Measurements from ENCODE around the gene RNF31. TPM values are rescaled to one million over a fixed set of nuclear protein-coding genes. Genes with fewer than 3 reads are reported as not detected.
A peak's percentile ranks its signal among the peaks of the same experiment; 100 is the strongest.

Gene RNF31
- total RNA-seq, 4 donors from 2014 or later = 33.5 to 112 (median 72.9) TPM

DNA sequence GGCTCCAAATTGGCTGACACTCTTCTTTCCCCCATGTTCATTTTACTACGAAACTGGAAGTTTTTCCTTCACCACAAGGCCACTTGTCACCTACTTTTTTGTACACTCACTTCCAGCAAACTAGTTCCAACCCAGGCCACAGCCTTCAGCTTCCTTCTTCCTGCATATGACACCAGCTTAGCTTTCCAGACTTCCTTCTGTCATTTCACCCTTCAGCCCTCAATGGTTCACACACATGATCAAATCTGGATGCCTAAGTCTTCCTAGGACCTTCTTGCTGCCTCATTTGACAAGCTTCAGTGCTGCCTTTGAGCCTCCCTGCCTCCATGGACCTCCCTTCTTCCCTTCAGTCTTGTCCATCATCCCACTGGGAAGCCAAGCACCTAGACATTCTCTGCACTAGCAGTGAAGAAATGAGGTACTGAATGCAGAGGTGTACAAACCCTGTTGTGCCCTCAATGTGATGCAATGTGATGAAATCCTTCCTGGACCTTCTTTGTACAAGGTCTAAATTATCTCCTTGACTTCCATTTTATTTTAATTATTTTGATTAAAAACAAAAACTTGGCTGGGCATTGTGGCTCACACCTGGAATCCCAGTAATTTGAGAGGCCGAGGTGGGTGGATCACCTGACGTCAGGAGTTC, 20.3 kb downstream of the RNF31 start:
- H3K27ac ChIP-seq = no peak overlapping the region
- H3K36me3 ChIP-seq = peaks cover 5 to 73% (median 34%) of the 10 kb centered on the region in 3 donors
- TF ChIP-seq POLR2A (IDR thresholded peaks at IDR 0.05) (no peak), EP300 (IDR thresholded peaks at IDR 0.05) (no peak)
- no peak for DNase-seq (ENCODE audit: low spot score in 2 of 2)
- no peak overlapping the region for H3K4me3 ChIP-seq
- no peaks in the 10 kb centered on the region for H3K9me3 ChIP-seq
- H3K27me3 ChIP-seq = no peaks in the 10 kb centered on the region
- peaks cover 0 to 40% (median 12%) of the 10 kb centered on the region in 4 donors for H3K4me1 ChIP-seq
- 83 to 86% methylated on average over 3 of the region's 3 CpGs for WGBS, 2 donors

DNA sequence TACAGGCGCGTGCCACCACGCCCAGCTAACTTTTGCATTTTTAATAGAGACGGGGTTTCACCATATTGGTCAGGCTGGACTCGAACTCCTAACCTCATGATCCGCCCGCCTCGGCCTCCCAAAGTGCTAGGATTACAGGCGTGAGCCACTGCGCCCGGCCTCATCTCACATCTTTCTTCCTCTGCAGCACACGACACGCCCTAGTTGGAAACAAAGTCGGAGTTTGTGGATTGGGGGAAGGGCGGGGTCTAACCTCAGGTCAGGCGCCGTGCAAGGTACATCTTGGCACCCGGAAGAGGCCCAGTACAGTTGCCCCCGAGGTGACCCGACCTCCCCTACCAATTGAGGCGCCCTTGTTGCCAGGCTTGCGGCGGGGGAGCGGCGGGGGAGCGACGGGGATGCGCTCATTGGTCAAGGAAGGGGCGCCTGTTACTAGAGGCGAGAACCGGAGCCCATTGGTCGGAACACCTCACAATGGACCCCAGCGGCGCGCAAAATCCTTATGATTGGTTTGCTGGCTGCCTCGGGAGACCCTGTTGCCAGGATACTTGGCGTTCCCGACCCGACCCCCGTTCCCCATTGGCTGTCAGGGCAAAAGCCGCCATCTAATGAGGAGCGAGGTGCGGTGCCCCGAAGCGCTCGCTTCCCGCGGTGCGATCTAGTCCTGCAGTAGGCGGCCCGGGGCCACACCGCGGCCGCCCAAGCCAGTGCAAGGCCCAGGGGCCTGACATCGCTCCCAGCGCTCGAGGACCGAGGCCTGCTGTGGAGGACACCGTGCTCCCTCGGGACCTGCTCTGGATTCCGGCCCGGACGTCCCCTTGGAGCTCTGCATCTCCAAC, 24.3 kb downstream of the RNF31 start, which contains the start of gene REC8:
TSS of gene REC8 (plus strand) at position 659 of the 839 bp plus-strand sequence. CDS start 473 bp downstream, outside the sequence.
- Histone ChIP-seq H3K36me3 (peaks cover 0 to 69% (median 0%) of the 10 kb centered on the region in 3 donors), H3K4me3 (peak within 1 kb of the TSS; percentile 38 to 48 (median 46)), H3K27ac (peak within 1 kb of the TSS; percentile 49 to 77 (median 64)), H3K27me3 (no peaks in the 10 kb centered on the region), H3K4me1 (peaks cover 0 to 14% (median 2%) of the 10 kb centered on the region in 4 donors), H3K9me3 (no peaks in the 10 kb centered on the region)
- peak; percentile 61 to 63 for DNase-seq (ENCODE audit: low spot score in 2 of 2)
- TF ChIP-seq EP300 (IDR thresholded peaks at IDR 0.05) (peak in 1 of 2 donors; percentile 17), POLR2A (IDR thresholded peaks at IDR 0.05) (no peak)
- TF ChIP-seq, protein P1, sequence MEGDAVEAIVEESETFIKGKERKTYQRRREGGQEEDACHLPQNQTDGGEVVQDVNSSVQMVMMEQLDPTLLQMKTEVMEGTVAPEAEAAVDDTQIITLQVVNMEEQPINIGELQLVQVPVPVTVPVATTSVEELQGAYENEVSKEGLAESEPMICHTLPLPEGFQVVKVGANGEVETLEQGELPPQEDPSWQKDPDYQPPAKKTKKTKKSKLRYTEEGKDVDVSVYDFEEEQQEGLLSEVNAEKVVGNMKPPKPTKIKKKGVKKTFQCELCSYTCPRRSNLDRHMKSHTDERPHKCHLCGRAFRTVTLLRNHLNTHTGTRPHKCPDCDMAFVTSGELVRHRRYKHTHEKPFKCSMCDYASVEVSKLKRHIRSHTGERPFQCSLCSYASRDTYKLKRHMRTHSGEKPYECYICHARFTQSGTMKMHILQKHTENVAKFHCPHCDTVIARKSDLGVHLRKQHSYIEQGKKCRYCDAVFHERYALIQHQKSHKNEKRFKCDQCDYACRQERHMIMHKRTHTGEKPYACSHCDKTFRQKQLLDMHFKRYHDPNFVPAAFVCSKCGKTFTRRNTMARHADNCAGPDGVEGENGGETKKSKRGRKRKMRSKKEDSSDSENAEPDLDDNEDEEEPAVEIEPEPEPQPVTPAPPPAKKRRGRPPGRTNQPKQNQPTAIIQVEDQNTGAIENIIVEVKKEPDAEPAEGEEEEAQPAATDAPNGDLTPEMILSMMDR (IDR thresholded peaks at IDR 0.05) = peak in 1 of 5 experiments; percentile 12
- WGBS, 2 donors = 8 to 14% methylated on average over 54 to 63 of the region's 63 CpGs

DNA sequence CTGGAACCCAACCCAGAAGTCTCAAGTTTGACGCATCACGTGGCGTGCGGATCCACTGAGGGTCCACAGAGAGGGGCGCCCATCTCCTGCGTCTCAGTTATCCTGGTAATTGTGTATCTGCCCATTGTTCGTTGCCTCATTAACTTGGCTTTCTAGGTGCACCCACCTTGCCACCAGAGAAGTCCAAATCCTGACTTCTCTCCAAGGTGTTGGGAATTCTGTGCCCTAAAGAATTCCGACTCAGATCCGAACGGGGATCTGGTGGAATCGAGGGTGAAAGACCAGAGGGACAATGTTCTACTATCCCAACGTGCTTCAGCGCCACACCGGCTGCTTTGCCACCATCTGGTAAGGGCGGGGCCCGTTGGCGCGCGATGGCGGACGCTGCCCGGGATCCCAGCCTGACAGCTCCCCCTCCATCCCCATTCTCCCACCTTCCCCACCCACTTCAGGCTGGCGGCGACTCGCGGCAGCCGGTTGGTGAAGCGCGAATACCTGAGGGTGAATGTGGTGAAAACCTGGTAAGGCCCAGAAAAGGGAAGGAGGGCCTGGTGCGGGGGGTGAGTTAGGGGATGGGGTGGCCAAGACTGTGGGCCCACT, 25.1 kb downstream of the RNF31 start:
- H3K27ac ChIP-seq = peak overlapping the region; percentile 49 to 77 (median 64)
- H3K9me3 ChIP-seq = no peaks in the 10 kb centered on the region
- peaks cover 0 to 69% (median 0%) of the 10 kb centered on the region in 3 donors for H3K36me3 ChIP-seq
- TF ChIP-seq POLR2A (IDR thresholded peaks at IDR 0.05) (no peak), EP300 (IDR thresholded peaks at IDR 0.05) (no peak)
- TF ChIP-seq, protein P1 (IDR thresholded peaks at IDR 0.05) = no peak
- no peak for DNase-seq (ENCODE audit: low spot score in 2 of 2)
- WGBS, 2 donors = 30 to 40% methylated on average over 30 of the region's 30 CpGs
- no peaks in the 10 kb centered on the region for H3K27me3 ChIP-seq
- peaks cover 0 to 14% (median 2%) of the 10 kb centered on the region in 4 donors for H3K4me1 ChIP-seq
- H3K4me3 ChIP-seq = peak overlapping the region; percentile 38 to 48 (median 46)

DNA sequence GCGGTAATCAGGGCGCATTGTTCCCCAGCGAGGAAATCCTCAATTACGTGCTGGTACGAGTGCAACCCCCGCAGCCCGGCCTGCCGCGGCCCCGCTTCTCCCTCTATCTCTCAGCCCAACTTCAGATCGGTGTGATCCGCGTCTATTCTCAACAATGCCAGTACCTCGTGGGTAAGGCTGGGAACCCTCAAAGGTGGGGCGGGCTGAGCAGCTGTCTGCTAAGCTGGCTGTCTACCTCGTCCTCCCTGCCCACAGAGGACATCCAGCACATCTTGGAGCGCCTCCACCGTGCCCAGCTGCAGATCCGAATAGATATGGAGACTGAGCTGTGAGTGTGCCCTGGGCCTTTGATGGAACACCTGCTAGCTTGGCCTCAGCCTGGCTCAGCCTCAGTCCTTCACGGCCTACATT, 25.6 kb downstream of the RNF31 start:
- Histone ChIP-seq H3K4me3 (peak overlapping the region in 2 of 4 donors; percentile 45 to 48), H3K27ac (peak overlapping the region in 3 of 4 donors; percentile 52 to 77 (median 75))
- WGBS, 2 donors = 62 to 71% methylated on average over 20 of the region's 20 CpGs

DNA sequence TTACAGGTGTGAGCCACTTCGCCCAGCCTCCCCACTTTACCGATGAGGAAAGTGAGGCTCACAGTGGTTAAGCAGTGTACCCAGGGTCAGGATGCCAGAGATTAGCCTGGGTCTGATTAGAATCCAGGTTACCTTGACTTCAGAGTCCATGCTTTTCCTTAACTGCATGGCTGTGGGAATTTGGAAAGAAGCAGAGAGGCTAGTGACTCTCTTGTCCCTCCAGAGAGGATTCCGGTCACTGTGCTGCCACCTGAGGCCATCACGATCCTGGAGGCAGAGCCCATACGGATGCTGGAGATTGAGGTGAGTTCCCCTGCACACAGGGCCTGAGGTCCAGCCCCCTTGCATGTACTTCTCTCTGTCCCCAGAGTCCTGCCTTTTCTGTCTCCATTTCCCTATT, 29.3 kb downstream of the RNF31 start:
- no peaks in the 10 kb centered on the region for H3K27me3 ChIP-seq
- peaks cover 0 to 24% (median 6%) of the 10 kb centered on the region in 4 donors for H3K4me1 ChIP-seq
- 94 to 95% methylated on average over 5 of the region's 5 CpGs for WGBS, 2 donors
- no peak overlapping the region for H3K4me3 ChIP-seq
- no peaks in the 10 kb centered on the region for H3K9me3 ChIP-seq
- DNase-seq (ENCODE audit: low spot score in 2 of 2) = no peak
- TF ChIP-seq POLR2A (IDR thresholded peaks at IDR 0.05) (no peak), EP300 (IDR thresholded peaks at IDR 0.05) (no peak)
- TF ChIP-seq, protein P1 (IDR thresholded peaks at IDR 0.05) = no peak
- H3K36me3 ChIP-seq = peaks cover 0 to 86% (median 0%) of the 10 kb centered on the region in 3 donors
- H3K27ac ChIP-seq = peak overlapping the region in 1 of 4 donors; percentile 72

More for the DNA sequence above, 25.6 kb downstream of the RNF31 start:
- peaks cover 0 to 14% (median 2%) of the 10 kb centered on the region in 4 donors for H3K4me1 ChIP-seq
- no peaks in the 10 kb centered on the region for H3K9me3 ChIP-seq
- no peak for DNase-seq (ENCODE audit: low spot score in 2 of 2)
- no peaks in the 10 kb centered on the region for H3K27me3 ChIP-seq
- H3K36me3 ChIP-seq = peaks cover 0 to 69% (median 0%) of the 10 kb centered on the region in 3 donors
- TF ChIP-seq, protein P1 (IDR thresholded peaks at IDR 0.05) = no peak
